Adrenal gland (tissue), 12 donors: ENCODE measurements around the gene KCNG3. TPM values are rescaled to one million over a fixed set of nuclear protein-coding genes. Genes with fewer than 3 reads are reported as not detected.

Source experiments
- DNase-seq, 7 donors: peaks; one replicate each; pipeline ENCODE4 v3.0.0-alpha.2; 2019 to 2020
- H3K27ac ChIP-seq, 5 donors: fragments of 200-600 bp; sonication (generic) in 4 of 5; 1 replicate in 3 of 5; 2 replicates in 2 of 5; pipeline versions ENCODE4 v1.5.1 to v1.8.0; 2016 to 2020; ENCODE audit warnings: mild to moderate bottlenecking in 1 of 5
- H3K27me3 ChIP-seq: fragments of 200-600 bp; 2 replicates; pipeline ENCODE4 v1.8.0; 2021
- H3K36me3 ChIP-seq, 2 donors: fragments of 200-600 bp; replicated peaks in 1 of 2; 1 replicate in 1 of 2; 2 replicates in 1 of 2; pipeline versions ENCODE4 v1.5.1 to v1.8.0; 2018 to 2022
- H3K4me1 ChIP-seq, 2 donors: fragments of 200-600 bp; replicated peaks in 1 of 2; 1 replicate in 1 of 2; 2 replicates in 1 of 2; pipeline versions ENCODE4 v1.5.1 to v1.8.0; 2018 to 2021
- H3K4me3 ChIP-seq, 4 donors: fragments of 200-600 bp; sonication (generic) in 3 of 4; one replicate each; pipeline ENCODE4 v1.5.1; 2016 to 2018
- H3K9me3 ChIP-seq, 3 donors: fragments of 200-600 bp; sonication (generic) in 1 of 3; replicated peaks in 1 of 3; 1 replicate in 2 of 3; 2 replicates in 1 of 3; pipeline versions ENCODE4 v1.5.1 to v1.8.0; 2016 to 2021
- POLR2A ChIP-seq, 2 donors: fragments of 450-650 bp; IDR thresholded peaks; one replicate each; pipeline ENCODE4 v1.6.1; 2017; ENCODE audit warnings: antibody characterized with exemption in 2 of 2, mild to moderate bottlenecking in 2 of 2, moderate library complexity in 1 of 2
- WGBS, 4 donors: extraction: QIAGEN DNeasy Blood & Tissue Kit in 2 of 4; methylation state at CpG; one replicate each; pipeline versions ENCODE4 v1.1.5 to v1.1.7; 2013 to 2017; 5-methylcytosine and 5-hydroxymethylcytosine counted together
- intact Hi-C, 2 donors: fragments of 100-400 bp; cut with DNase I; formaldehyde crosslinking; loops; one replicate each; pipeline versions ENCODE4 v1.14.1 to v1.15.0; 2022 to 2023
- polyA plus RNA-seq, 3 donors: library from polyadenylated mRNA; stranded (reverse); fragments of 200-250 nt in 2 of 3; fragments of 350-450 nt in 1 of 3; fragmentation: Illumina TruSeq in 1 of 3; extraction: RNeasy Lipid Tissue Mini Kit (QIAGEN cat#74804) in 1 of 3; gene quantifications; one replicate each; pipeline ENCODE4 v1.2.3, GENCODE V29; 2013 to 2014
- total RNA-seq, 9 donors: library from RNA; depleted of rRNA in 4 of 9; stranded (reverse); fragments of >200 nt in 4 of 9; fragments of 120-200 nt in 1 of 9; fragmentation: NEBNext Ultra II Directional in 1 of 9; extraction: Animal tissue kit (Norgen Biotek cat#: 25700) in 1 of 9; gene quantifications; one replicate each; pipeline versions ENCODE4 v1.1.0 to v1.2.4, GENCODE V29; 2013 to 2023
- TF ChIP-seq, protein P1 (sequence below), 6 experiments: fragments of 450-650 bp in 4 of 6; fragments of 200-600 bp in 2 of 6; sonication (generic) in 1 of 6; IDR thresholded peaks; 1 replicate in 5 of 6; 2 replicates in 1 of 6; pipeline versions ENCODE4 v1.5.1 to v1.8.0; 2016 to 2021; ENCODE audit warnings: antibody characterized with exemption in 6 of 6, mild to moderate bottlenecking in 2 of 6, moderate library complexity in 1 of 6
- donor health status: healthy with polysubstance abuse.
- donor health status: Bipolar disorder and iron deficiency.
- donor health status: DM: yes; HTN: yes; CAD: no.
- donor health status: DM: no; HTN: no; CAD: no.
- donor health status: DM: no; HTN: no; CAD: no.
- donor health status: DM: yes; HTN: yes; CAD: no.

KCNG3 gene
- total and polyA plus RNA-seq, 12 donors = 0.24 to 16.0 (median 2.8) TPM

DNA sequence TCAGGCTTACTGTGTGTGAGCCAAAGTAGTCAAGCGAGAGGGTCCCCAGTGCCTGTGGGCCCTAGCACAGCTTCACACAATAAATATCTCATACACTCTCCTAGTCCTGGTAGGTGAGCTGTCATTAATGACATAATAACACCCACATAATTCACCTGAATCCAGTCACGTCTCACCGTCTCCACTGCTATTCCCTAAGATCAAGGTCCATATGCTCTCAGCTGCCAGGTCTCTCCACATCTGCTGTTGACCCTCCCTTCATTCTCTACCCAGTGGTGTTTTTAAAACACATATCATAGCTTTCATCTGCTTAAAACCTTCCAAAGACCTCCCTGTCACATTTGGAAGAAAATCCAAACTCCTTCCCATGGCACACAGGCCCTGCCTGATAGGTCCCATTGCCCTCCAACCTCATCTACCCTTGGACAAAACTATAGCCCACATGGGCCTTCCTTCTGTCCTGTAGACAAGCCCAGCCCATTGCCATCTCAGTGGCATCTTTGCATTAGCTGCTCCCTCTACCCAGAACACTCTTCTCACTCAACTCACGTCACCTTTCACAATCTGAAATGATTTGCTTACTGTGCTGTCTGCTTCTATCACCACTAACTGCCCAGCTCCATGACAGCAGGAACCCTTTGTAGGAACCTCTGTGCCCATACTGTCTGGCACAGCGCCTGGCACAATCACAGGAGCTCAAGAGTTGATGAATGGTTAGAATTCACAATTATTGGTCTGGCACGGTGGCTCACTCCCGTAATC, 7.5 kb downstream of the KCNG3 start:
- no peak for DNase-seq
- intact Hi-C loops = loop anchor here in 1 of 2 donors (10.0 kb wide), 1 partner anchor 112 kb away; no protein-coding TSS in a partner anchor
- WGBS, 4 donors = 87 to 95% (median 92%) methylated on average over 5 to 7 of the region's 7 CpGs
- H3K36me3 ChIP-seq = no peaks in the 10 kb centered on the region
- no peak overlapping the region for H3K4me3 ChIP-seq
- no peaks in the 10 kb centered on the region for H3K27me3 ChIP-seq
- H3K4me1 ChIP-seq = no peaks in the 10 kb centered on the region
- H3K9me3 ChIP-seq = no peaks in the 10 kb centered on the region
- H3K27ac ChIP-seq = no peak overlapping the region
- TF ChIP-seq, protein P1, sequence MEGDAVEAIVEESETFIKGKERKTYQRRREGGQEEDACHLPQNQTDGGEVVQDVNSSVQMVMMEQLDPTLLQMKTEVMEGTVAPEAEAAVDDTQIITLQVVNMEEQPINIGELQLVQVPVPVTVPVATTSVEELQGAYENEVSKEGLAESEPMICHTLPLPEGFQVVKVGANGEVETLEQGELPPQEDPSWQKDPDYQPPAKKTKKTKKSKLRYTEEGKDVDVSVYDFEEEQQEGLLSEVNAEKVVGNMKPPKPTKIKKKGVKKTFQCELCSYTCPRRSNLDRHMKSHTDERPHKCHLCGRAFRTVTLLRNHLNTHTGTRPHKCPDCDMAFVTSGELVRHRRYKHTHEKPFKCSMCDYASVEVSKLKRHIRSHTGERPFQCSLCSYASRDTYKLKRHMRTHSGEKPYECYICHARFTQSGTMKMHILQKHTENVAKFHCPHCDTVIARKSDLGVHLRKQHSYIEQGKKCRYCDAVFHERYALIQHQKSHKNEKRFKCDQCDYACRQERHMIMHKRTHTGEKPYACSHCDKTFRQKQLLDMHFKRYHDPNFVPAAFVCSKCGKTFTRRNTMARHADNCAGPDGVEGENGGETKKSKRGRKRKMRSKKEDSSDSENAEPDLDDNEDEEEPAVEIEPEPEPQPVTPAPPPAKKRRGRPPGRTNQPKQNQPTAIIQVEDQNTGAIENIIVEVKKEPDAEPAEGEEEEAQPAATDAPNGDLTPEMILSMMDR (IDR thresholded peaks at IDR 0.05) = no peak
- TF ChIP-seq POLR2A (IDR thresholded peaks at IDR 0.05) = no peak

DNA sequence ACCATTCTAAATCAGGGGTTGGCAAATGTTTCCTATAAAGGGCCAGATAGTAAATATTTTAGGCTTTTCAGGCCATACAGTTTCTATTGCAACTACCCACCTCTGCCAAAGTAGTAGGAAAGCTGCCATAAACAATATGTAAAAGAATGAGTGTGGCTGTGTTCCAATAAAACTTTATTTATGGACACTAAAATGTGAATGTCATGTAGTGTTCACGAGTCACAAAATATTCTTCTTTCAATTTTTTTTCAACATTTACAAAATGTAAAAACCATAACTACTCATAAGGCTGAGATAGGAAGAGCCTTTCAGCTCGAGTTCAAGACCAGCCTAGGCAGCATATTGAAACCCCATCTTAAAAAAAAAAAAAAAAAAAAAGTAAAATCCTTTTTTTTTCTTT, 13.4 kb downstream of the KCNG3 start:
- DNase-seq = no peak
- Histone ChIP-seq H3K9me3 (no peaks in the 10 kb centered on the region), H3K27ac (no peak overlapping the region), H3K27me3 (no peaks in the 10 kb centered on the region), H3K36me3 (no peaks in the 10 kb centered on the region), H3K4me1 (no peaks in the 10 kb centered on the region), H3K4me3 (no peak overlapping the region)
- intact Hi-C loops = loop anchor here in 1 of 2 donors (10.0 kb wide), 1 partner anchor 106 kb away; no protein-coding TSS in a partner anchor
- TF ChIP-seq POLR2A (IDR thresholded peaks at IDR 0.05) = no peak
- TF ChIP-seq, protein P1 (IDR thresholded peaks at IDR 0.05) = no peak
- 80 to 89% (median 84%) methylated on average over 2 of the region's 2 CpGs for WGBS, 4 donors

DNA sequence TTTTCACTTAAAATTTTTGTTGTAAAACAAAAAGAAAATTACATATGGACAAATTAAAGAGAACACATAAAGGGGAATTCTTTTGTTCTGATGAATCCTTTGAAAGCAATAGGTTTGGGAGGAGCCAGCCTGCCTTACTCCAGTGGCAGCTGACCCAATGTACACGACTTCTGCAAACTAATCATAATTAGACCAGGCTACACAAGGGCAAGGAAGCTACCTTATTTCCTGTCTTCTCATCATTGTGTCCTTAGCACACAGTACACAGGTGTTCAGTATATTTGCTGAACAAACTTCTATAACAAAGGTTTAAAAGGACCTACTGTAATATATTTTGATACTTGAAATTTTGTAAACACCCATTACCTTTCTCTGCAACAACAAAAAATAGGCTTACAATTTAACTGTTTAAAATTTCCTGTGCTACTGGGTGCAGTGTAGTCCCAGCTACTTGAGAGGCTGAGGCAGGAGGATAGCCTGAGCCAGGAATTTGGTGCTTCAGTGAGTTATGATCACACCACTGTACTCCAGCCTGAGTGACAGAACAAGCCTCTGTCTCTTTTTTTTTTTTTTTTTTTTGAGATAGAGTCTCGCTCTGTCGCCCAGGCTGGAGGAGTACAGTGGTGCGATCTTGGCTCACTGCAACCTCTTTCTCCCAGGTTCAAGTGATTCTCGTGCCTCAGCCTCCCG, 18.9 kb downstream of the KCNG3 start:
- WGBS, 4 donors = 79 to 86% (median 84%) methylated on average over 6 of the region's 6 CpGs
- H3K36me3 ChIP-seq = no peaks in the 10 kb centered on the region
- H3K27ac ChIP-seq = no peak overlapping the region
- no peak for DNase-seq
- H3K4me3 ChIP-seq = no peak overlapping the region
- H3K4me1 ChIP-seq = no peaks in the 10 kb centered on the region
- intact Hi-C loops = loop anchor here in 1 of 2 donors (10.0 kb wide), 1 partner anchor 720 kb away; no protein-coding TSS in a partner anchor
- no peaks in the 10 kb centered on the region for H3K27me3 ChIP-seq
- TF ChIP-seq, protein P1 (IDR thresholded peaks at IDR 0.05) = no peak
- TF ChIP-seq POLR2A (IDR thresholded peaks at IDR 0.05) = no peak
- no peaks in the 10 kb centered on the region for H3K9me3 ChIP-seq

DNA sequence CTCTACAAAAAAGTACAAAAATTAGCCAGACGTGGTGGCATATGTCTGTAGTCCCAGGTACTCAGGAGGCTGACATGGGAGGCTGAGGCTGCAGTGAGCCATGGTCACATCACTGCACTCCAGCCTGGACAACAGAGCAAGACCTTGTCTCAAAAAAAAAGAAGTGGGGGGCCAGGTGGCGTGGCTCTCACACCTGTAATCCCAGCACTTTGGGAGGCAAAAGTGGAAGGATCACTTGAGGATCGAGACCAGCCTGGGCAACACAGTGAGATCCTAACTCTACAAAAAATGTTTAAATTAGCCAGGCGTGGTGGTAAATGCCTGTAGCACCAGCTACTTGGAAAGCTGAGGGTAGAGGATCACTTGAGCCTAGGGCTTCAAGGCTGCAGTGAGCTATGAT, 23.1 kb downstream of the KCNG3 start:
- Histone ChIP-seq H3K4me3 (no peak overlapping the region), H3K4me1 (no peaks in the 10 kb centered on the region), H3K27ac (no peak overlapping the region), H3K9me3 (no peaks in the 10 kb centered on the region), H3K36me3 (no peaks in the 10 kb centered on the region), H3K27me3 (no peaks in the 10 kb centered on the region)
- no peak for DNase-seq
- intact Hi-C loops = loop anchor here in 1 of 2 donors (10.0 kb wide), 1 partner anchor 724 kb away; no protein-coding TSS in a partner anchor
- TF ChIP-seq, protein P1 (IDR thresholded peaks at IDR 0.05) = no peak
- TF ChIP-seq POLR2A (IDR thresholded peaks at IDR 0.05) = no peak
- 88 to 98% (median 92%) methylated on average over 4 of the region's 4 CpGs for WGBS, 4 donors
